ENCODE measurements around the gene MICOS13.

The MICOS13 gene

GRCh38 chr19:5664515-5664914, 15.8 kb downstream of the MICOS13 start:
- TF ChIP-seq CTCF (IDR thresholded peaks at IDR 0.05; ENCODE audit: borderline replicate concordance, insufficient read depth, low read depth, low read length), result no peak

GRCh38 chr19:5663904-5664303, 16.4 kb downstream of the MICOS13 start:
- no peak for TF ChIP-seq CTCF (IDR thresholded peaks at IDR 0.05; ENCODE audit: borderline replicate concordance, insufficient read depth, low read depth, low read length)
- H3K4me3 ChIP-seq (ENCODE audit: low read depth, low read length), result no peak overlapping the region

More at GRCh38 chr19:5664515-5664914, 15.8 kb downstream of the MICOS13 start:
- no peak overlapping the region for H3K4me3 ChIP-seq (ENCODE audit: low read depth, low read length)

- H3K4me3 ChIP-seq (ENCODE audit: low read depth, low read length), result no peak overlapping the region
- no peak for TF ChIP-seq CTCF (IDR thresholded peaks at IDR 0.05; ENCODE audit: borderline replicate concordance, insufficient read depth, low read depth, low read length)
Measured at GRCh38 chr19:5661483-5661882, 18.8 kb downstream of the MICOS13 start.

GRCh38 chr19:5655412-5655811, 24.9 kb downstream of the MICOS13 start:
- H3K4me3 ChIP-seq (ENCODE audit: low read depth, low read length), result no peak overlapping the region
- no peak for TF ChIP-seq CTCF (IDR thresholded peaks at IDR 0.05; ENCODE audit: borderline replicate concordance, insufficient read depth, low read depth, low read length)

GRCh38 chr19:5654931-5655330, 25.4 kb downstream of the MICOS13 start:
- no peak overlapping the region for H3K4me3 ChIP-seq (ENCODE audit: low read depth, low read length)
- TF ChIP-seq CTCF (IDR thresholded peaks at IDR 0.05; ENCODE audit: borderline replicate concordance, insufficient read depth, low read depth, low read length), result no peak

- TF ChIP-seq CTCF (IDR thresholded peaks at IDR 0.05; ENCODE audit: borderline replicate concordance, insufficient read depth, low read depth, low read length), result no peak
- no peak overlapping the region for H3K4me3 ChIP-seq (ENCODE audit: low read depth, low read length)
Measured at GRCh38 chr19:5652261-5652660, 28.1 kb downstream of the MICOS13 start.

- no peak overlapping the region for H3K4me3 ChIP-seq (ENCODE audit: low read depth, low read length)
- TF ChIP-seq CTCF (IDR thresholded peaks at IDR 0.05; ENCODE audit: borderline replicate concordance, insufficient read depth, low read depth, low read length), result no peak
Measured at GRCh38 chr19:5651361-5651760, 29.0 kb downstream of the MICOS13 start.
